H1 (cell line): ENCODE results near the gene SLC27A1. TPM values are rescaled to one million over a fixed set of nuclear protein-coding genes. Genes with fewer than 3 reads are reported as not detected.

Experiments
- CTCF ChIA-PET: fragments of 300-600 bp; sonication (Branson Sonifier 250); formaldehyde crosslinking; loops from one replicate; lab custom pipeline; 2021; ENCODE audit not compliant: partially characterized antibody; lab: Charles Lee
- POLR2A ChIA-PET: fragments of 300-600 bp; sonication (Branson Sonifier 250); formaldehyde crosslinking; loops from one replicate; lab custom pipeline; 2021; ENCODE audit warnings: inconsistent platforms; ENCODE audit not compliant: partially characterized antibody; lab: Charles Lee
- DNase-seq, 2 experiments: peaks; one replicate each; pipeline versions ENCODE4 v3.0.0 to v3.0.0-alpha.2; 2010 to 2022; ENCODE audit warnings: low spot score in 2 of 2, low read depth in 1 of 2, mixed read lengths in 1 of 2
- FAIRE-seq: peaks from 2 replicates; lab custom pipeline; 2011; peaks lifted over from hg19 to GRCh38; lab: Jason Lieb, UNC
- H2AFZ ChIP-seq: 2 replicates; pipeline ENCODE4 v1.8.1; 2012; ENCODE audit warnings: low read length, inconsistent platforms
- H2AK5ac ChIP-seq: 2 replicates; pipeline ENCODE4 v1.6.1; 2013; ENCODE audit warnings: low read depth, low read length
- H2BK120ac ChIP-seq: replicated peaks from 2 replicates; pipeline ENCODE3; 2013; ENCODE audit warnings: low read depth, low read length, inconsistent platforms
- H2BK12ac ChIP-seq: 2 replicates; pipeline ENCODE4 v1.6.1; 2013; ENCODE audit warnings: low read depth, low read length
- H2BK15ac ChIP-seq: 2 replicates; pipeline ENCODE4 v1.6.1; 2013; ENCODE audit warnings: low read length
- H2BK20ac ChIP-seq: 2 replicates; pipeline ENCODE4 v1.6.1; 2013; ENCODE audit warnings: low read length
- H2BK5ac ChIP-seq: 2 replicates; pipeline ENCODE4 v1.6.1; 2013; ENCODE audit warnings: low read depth, low read length
- H3K14ac ChIP-seq: 2 replicates; pipeline ENCODE4 v1.6.1; 2013; ENCODE audit warnings: inconsistent platforms; ENCODE audit not compliant: insufficient read length
- H3K18ac ChIP-seq: 2 replicates; pipeline ENCODE4 v1.6.1; 2013; ENCODE audit warnings: low read length; ENCODE audit errors: extremely low read depth
- H3K23ac ChIP-seq: 2 replicates; pipeline ENCODE4 v1.6.1; 2013; ENCODE audit warnings: inconsistent platforms; ENCODE audit not compliant: insufficient read length
- H3K23me2 ChIP-seq: 2 replicates; pipeline ENCODE4 v1.6.1; 2013; ENCODE audit warnings: low read depth, low read length
- H3K27ac ChIP-seq: 2 replicates; pipeline ENCODE4 v1.6.1; 2011; ENCODE audit warnings: low read depth, low read length, inconsistent platforms
- H3K27me3 ChIP-seq, 4 experiments: replicated peaks in 1 of 4; 1 replicate in 1 of 4; 2 replicates in 3 of 4; pipeline versions ENCODE4 v1.6.1 to v1.8.1; 2011 to 2013; ENCODE audit warnings: low read length in 3 of 4, mild to moderate bottlenecking in 3 of 4, inconsistent platforms in 2 of 4, mixed read lengths in 2 of 4, moderate library complexity in 1 of 4; ENCODE audit not compliant: control insufficient read depth in 3 of 4, insufficient read depth in 3 of 4; ENCODE audit errors: extremely low read depth in 1 of 4
- H3K36me3 ChIP-seq, 4 experiments: 2 replicates each; pipeline versions ENCODE4 v1.6.1 to v1.8.1; 2011 to 2013; ENCODE audit warnings: mild to moderate bottlenecking in 4 of 4, low read length in 3 of 4, moderate library complexity in 2 of 4, control low read depth in 1 of 4, inconsistent platforms in 1 of 4; ENCODE audit not compliant: insufficient read depth in 4 of 4, control insufficient read depth in 2 of 4
- H3K4ac ChIP-seq: replicated peaks from 2 replicates; pipeline ENCODE3; 2013; ENCODE audit warnings: low read length, low read depth, mixed read lengths, inconsistent platforms; ENCODE audit not compliant: insufficient read length
- H3K4me1 ChIP-seq, 4 experiments: replicated peaks in 1 of 4; 1 replicate in 1 of 4; 2 replicates in 3 of 4; pipeline versions ENCODE4 v1.6.1 to v1.8.1; 2011 to 2013; ENCODE audit warnings: low read length in 3 of 4, inconsistent platforms in 2 of 4, mixed read lengths in 1 of 4; ENCODE audit not compliant: insufficient read depth in 4 of 4, control insufficient read depth in 3 of 4
- H3K4me2 ChIP-seq, 2 experiments: 2 replicates each; pipeline versions ENCODE4 v1.6.1 to v1.8.1; 2011 to 2013; ENCODE audit warnings: low read depth in 2 of 2, low read length in 2 of 2, control low read depth in 1 of 2, inconsistent platforms in 1 of 2, mild to moderate bottlenecking in 1 of 2; ENCODE audit not compliant: insufficient read depth in 1 of 2
- H3K4me3 ChIP-seq, 4 experiments: fragments of 200-600, 300-600 bp in 1 of 4; sonication (generic), shearing (Covaris generic), sonication (Bioruptor Twin) in 1 of 4; 2 replicates each; pipeline versions ENCODE4 v1.5.1 to v1.8.1; 2011 to 2016; ENCODE audit warnings: low read length in 4 of 4, low read depth in 3 of 4, control low read depth in 2 of 4, inconsistent platforms in 2 of 4, mild to moderate bottlenecking in 2 of 4, mixed read lengths in 1 of 4, moderate library complexity in 1 of 4; ENCODE audit not compliant: insufficient read depth in 2 of 4; ENCODE audit errors: extremely low read depth in 1 of 4
- H3K56ac ChIP-seq: replicated peaks from 2 replicates; pipeline ENCODE3; 2013; ENCODE audit warnings: low read depth, mild to moderate bottlenecking, mixed read lengths, low read length, inconsistent platforms; ENCODE audit not compliant: insufficient read length
- H3K79me1 ChIP-seq: 2 replicates; pipeline ENCODE4 v1.6.1; 2013; ENCODE audit warnings: low read depth, low read length, control low read depth
- H3K79me2 ChIP-seq, 2 experiments: 2 replicates each; pipeline versions ENCODE4 v1.6.1 to v1.8.1; 2012 to 2013; ENCODE audit warnings: low read length in 2 of 2, mild to moderate bottlenecking in 2 of 2, inconsistent platforms in 1 of 2; ENCODE audit not compliant: insufficient read depth in 2 of 2, control insufficient read depth in 1 of 2
- H3K9ac ChIP-seq, 4 experiments: replicated peaks in 1 of 4; 1 replicate in 1 of 4; 2 replicates in 3 of 4; pipeline versions ENCODE4 v1.6.1 to v1.8.1; 2011 to 2013; ENCODE audit warnings: low read depth in 3 of 4, low read length in 3 of 4, control low read depth in 2 of 4, mild to moderate bottlenecking in 2 of 4, moderate library complexity in 2 of 4, inconsistent platforms in 1 of 4; ENCODE audit errors: extremely low read depth in 1 of 4
- H3K9me3 ChIP-seq, 2 experiments: 2 replicates each; pipeline versions ENCODE4 v1.6.1 to v1.8.1; 2012 to 2013; ENCODE audit warnings: mild to moderate bottlenecking in 2 of 2, moderate library complexity in 2 of 2, control low read depth in 1 of 2, inconsistent platforms in 1 of 2, low read depth in 1 of 2, low read length in 1 of 2, mixed read lengths in 1 of 2; ENCODE audit not compliant: insufficient read depth in 2 of 2
- H4K20me1 ChIP-seq, 2 experiments: replicated peaks in 1 of 2; 2 replicates each; pipeline versions ENCODE3 to v1.8.1; 2011 to 2013; ENCODE audit warnings: inconsistent platforms in 2 of 2, low read length in 2 of 2, mild to moderate bottlenecking in 1 of 2; ENCODE audit not compliant: insufficient read depth in 2 of 2, control insufficient read depth in 1 of 2
- H4K5ac ChIP-seq: 2 replicates; pipeline ENCODE4 v1.6.1; 2013; ENCODE audit warnings: low read length, low read depth, mixed read lengths, inconsistent platforms; ENCODE audit not compliant: insufficient read length
- H4K8ac ChIP-seq: 2 replicates; pipeline ENCODE4 v1.8.0; 2013; ENCODE audit warnings: mild to moderate bottlenecking, moderate library complexity, low read length, inconsistent platforms; ENCODE audit not compliant: insufficient read depth; ENCODE audit errors: extremely low read depth
- H4K91ac ChIP-seq: replicated peaks from 2 replicates; pipeline ENCODE3; 2013; ENCODE audit warnings: low read length, mixed read lengths, inconsistent platforms; ENCODE audit not compliant: insufficient read length
- CHD1 ChIP-seq: IDR thresholded peaks from 2 replicates; pipeline ENCODE4 v1.6.1; 2012; ENCODE audit warnings: low read depth, low read length, improper control_type of control experiment
- CREB1 ChIP-seq: IDR thresholded peaks from 2 replicates; pipeline ENCODE4 v1.6.1; 2012; ENCODE audit warnings: inconsistent platforms
- FOSL1 ChIP-seq: IDR thresholded peaks from 2 replicates; pipeline ENCODE4 v1.6.1; 2011; ENCODE audit warnings: mild to moderate bottlenecking, low read depth, low read length, moderate library complexity; ENCODE audit not compliant: insufficient read depth
- GTF2F1 ChIP-seq: IDR thresholded peaks from 2 replicates; pipeline ENCODE4 v1.6.1; 2012; ENCODE audit warnings: low read depth, low read length, improper control_type of control experiment, borderline replicate concordance
- JUN ChIP-seq: IDR thresholded peaks from 2 replicates; pipeline ENCODE4 v1.6.1; 2011; ENCODE audit warnings: low read depth, mild to moderate bottlenecking, improper control_type of control experiment, low read length
- RXRA ChIP-seq: IDR thresholded peaks from 2 replicates; pipeline ENCODE4 v1.6.1; 2011; ENCODE audit warnings: low read depth, mild to moderate bottlenecking, low read length, moderate library complexity; ENCODE audit not compliant: insufficient read depth
- SP4 ChIP-seq: IDR thresholded peaks from 2 replicates; pipeline ENCODE4 v1.6.1; 2012; ENCODE audit warnings: low read length, inconsistent platforms
- WGBS, 2 experiments: shearing (Covaris generic) in 1 of 2; methylation state at CpG; one replicate each; pipeline versions ENCODE4 v1.1.6 to v1.1.7; 2013 to 2015; ENCODE audit warnings: low lambda C conversion rate in 2 of 2, mixed read lengths in 2 of 2, inconsistent platforms in 1 of 2, low coverage in 1 of 2, missing lambda C conversion rate in 1 of 2; ENCODE audit not compliant: insufficient replicate concordance in 2 of 2, insufficient coverage in 1 of 2, insufficient read length in 1 of 2; ENCODE audit errors: extremely low coverage in 1 of 2, missing lambda C conversion rate in 1 of 2; 5-methylcytosine and 5-hydroxymethylcytosine counted together
- polyA plus RNA-seq, 7 experiments: library from polyadenylated mRNA; depleted of rRNA in 3 of 7; stranded (reverse) in 5 of 7; unstranded in 2 of 7; fragments of >200 nt in 5 of 7; fragments of 200-250 nt in 2 of 7; gene quantifications; 1 replicate in 5 of 7; 2 replicates in 1 of 7; 4 replicates in 1 of 7; pipeline versions ENCODE4 v1.2.1 to v1.2.3, GENCODE V29; 2011 to 2013; ENCODE audit warnings: missing spikeins in 2 of 7, mixed read lengths in 2 of 7
- total RNA-seq: library from RNA; stranded (reverse); fragmentation: NEBNext Ultra II Directional; extraction: Animal tissue kit (Norgen Biotek cat#: 25700); gene quantifications from 2 replicates; pipeline ENCODE4 v1.2.1, GENCODE V29; 2021

The SLC27A1 gene
- total and polyA plus RNA-seq, 2 of the 8 experiments (the other 6 are each of a cell fraction or from before 2014, with no cell fraction given): 7.5 to 9.1 TPM

DNA sequence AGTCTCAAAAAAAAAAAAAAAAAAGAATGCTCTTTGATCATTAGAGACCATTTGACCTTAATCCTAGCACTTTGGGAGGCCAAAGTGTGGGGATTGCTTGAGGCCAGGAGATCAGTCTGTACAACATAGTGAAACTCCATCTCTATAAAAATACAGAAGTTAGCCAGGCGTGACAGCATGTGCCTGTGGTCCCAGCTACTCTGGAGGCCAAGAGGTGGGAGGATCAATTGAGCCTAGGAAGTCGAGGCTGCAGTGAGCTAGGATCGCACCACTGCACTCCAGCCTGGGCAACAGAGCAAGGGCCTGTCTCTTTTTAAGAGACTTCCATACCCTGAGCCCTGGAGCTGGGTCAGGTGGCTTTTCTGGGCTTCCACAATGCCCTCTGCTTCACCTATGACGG is 73.7 kb downstream of the SLC27A1 start:
- H3K36me3 ChIP-seq: no peaks in the 10 kb centered on the region
- CTCF ChIA-PET: interaction anchor here (0.6 to 1.2 kb wide), 2 partner anchors 160 to 830 kb away, joined by 3 to 4 read pairs; no protein-coding TSS in a partner anchor
- H3K79me2 ChIP-seq: no peaks in the 10 kb centered on the region
- 74% methylated on average over 4 of the region's 4 CpGs; no CpG with 5 or more reads in 1 of the 2 experiments for WGBS, 2 experiments
- no peak overlapping the region for H2BK20ac ChIP-seq
- no peak overlapping the region for H3K4me2 ChIP-seq
- H4K5ac ChIP-seq: no peak overlapping the region
- DNase-seq (no peak), FAIRE-seq (no peak)
- H3K27ac ChIP-seq: no peak overlapping the region
- H2AK5ac ChIP-seq: no peak overlapping the region
- POLR2A ChIA-PET: interaction anchor here (1.4 kb wide), 1 partner anchor 16 kb away, joined by 3 read pairs; no protein-coding TSS in a partner anchor
- peaks cover 0 to 2% of the 10 kb centered on the region in 2 experiments for H4K20me1 ChIP-seq
- H2BK12ac ChIP-seq: no peak overlapping the region
- H3K79me1 ChIP-seq: no peaks in the 10 kb centered on the region
- no peak overlapping the region for H2BK15ac ChIP-seq
- H3K23ac ChIP-seq: no peak overlapping the region
- no peak overlapping the region for H3K4ac ChIP-seq
- no peak overlapping the region for H2AFZ ChIP-seq
- H4K8ac ChIP-seq: no peak overlapping the region
- H3K9ac ChIP-seq: no peak overlapping the region
- H3K14ac ChIP-seq: no peak overlapping the region
- no peak overlapping the region for H2BK5ac ChIP-seq
- H3K23me2 ChIP-seq: peaks cover 4% of the 10 kb centered on the region; the same call in 1 of the 2 replicates
- no peak overlapping the region for H3K18ac ChIP-seq
- no peaks in the 10 kb centered on the region; a peak in 2 of 7 replicates for H3K4me1 ChIP-seq
- no peaks in the 10 kb centered on the region; a peak in 1 of 4 replicates for H3K9me3 ChIP-seq
- H3K27me3 ChIP-seq: no peaks in the 10 kb centered on the region
- H3K56ac ChIP-seq: no peak overlapping the region
- no peak overlapping the region for H2BK120ac ChIP-seq
- H3K4me3 ChIP-seq: no peak overlapping the region
- H4K91ac ChIP-seq: no peak overlapping the region
- no peak for TF ChIP-seq CREB1
- no peak for TF ChIP-seq CHD1
- TF ChIP-seq RXRA: no peak
- no peak for TF ChIP-seq GTF2F1
- TF ChIP-seq FOSL1: no peak
- TF ChIP-seq SP4: no peak
- TF ChIP-seq JUN: no peak
